HCT116 (cell line): Measurements from ENCODE around the gene FADS1. TPM values are rescaled to one million over a fixed set of nuclear protein-coding genes. Genes with fewer than 3 reads are reported as not detected.

Source experiments
- ATAC-seq: fragments of 200-7000 bp; cut with Tn5 transposase; 2 replicates; pipeline ENCODE4 v1.9.1; 2020; ENCODE audit warnings: mild to moderate bottlenecking, moderate library complexity
- BruUV-seq: library from RNA; stranded (reverse); fragments of 400-500 nt; replicated peaks from 2 replicates; lab custom pipeline; 2021; lab: Mats Ljungman, UMichigan
- CTCF ChIA-PET: fragments of 300-600 bp; sonication (Branson Sonifier 250); formaldehyde crosslinking; loops from one replicate; lab custom pipeline; 2021; ENCODE audit warnings: antibody characterized with exemption; lab: Charles Lee
- POLR2A ChIA-PET: fragments of 300-600, 350-600 bp; sonication (Branson Sonifier 250); formaldehyde crosslinking; loops from one replicate; lab custom pipeline; 2021; ENCODE audit warnings: antibody characterized with exemption; lab: Charles Lee
- RAD21 ChIA-PET, 2 experiments: fragments of 300-600 bp; sonication (Branson Sonifier 250); formaldehyde crosslinking; loops; one replicate each; lab custom pipeline; 2023; ENCODE audit warnings: low total read pairs in 2 of 2; ENCODE audit not compliant: uncharacterized antibody in 2 of 2, unreplicated experiment in 2 of 2, low non-redundant PET in 1 of 2; lab: Charles Lee
- DNase-seq: peaks from one replicate; pipeline ENCODE4 v3.0.0-alpha.2; 2010; ENCODE audit warnings: low read depth, low spot score
- H2AFZ ChIP-seq: fragments of 200-600 bp; shearing (Covaris generic), sonication (generic); 2 replicates; pipeline ENCODE4 v1.6.1; 2017; ENCODE audit warnings: low read depth, mixed run types, mixed read lengths, antibody characterized with exemption, low read length; ENCODE audit not compliant: poor library complexity, severe bottlenecking
- H3K27ac ChIP-seq: 2 replicates; pipeline ENCODE4 v1.5.1; 2012; ENCODE audit warnings: low read depth, low read length
- H3K27me3 ChIP-seq: fragments of 200-600 bp; sonication (generic); 2 replicates; pipeline ENCODE4 v1.6.1; 2016; ENCODE audit warnings: mixed run types, low read length, mixed read lengths; ENCODE audit not compliant: insufficient read depth
- H3K36me3 ChIP-seq, 2 experiments: fragments of 200-500 bp in 1 of 2; fragments of 200-600 bp in 1 of 2; sonication (Bioruptor generic) in 1 of 2; sonication (generic) in 1 of 2; 2 replicates each; pipeline versions ENCODE4 v1.5.1 to v1.6.1; 2014 to 2016; ENCODE audit warnings: low read length in 2 of 2, inconsistent platforms in 1 of 2, mixed read lengths in 1 of 2, mixed run types in 1 of 2; ENCODE audit not compliant: insufficient read depth in 2 of 2, control insufficient read depth in 1 of 2
- H3K4me1 ChIP-seq, 2 experiments: fragments of 200-600 bp in 1 of 2; sonication (generic) in 1 of 2; 2 replicates each; pipeline versions ENCODE4 v1.5.1 to v1.6.1; 2012 to 2017; ENCODE audit warnings: low read length in 2 of 2, inconsistent platforms in 1 of 2, mild to moderate bottlenecking in 1 of 2, mixed read lengths in 1 of 2, mixed run types in 1 of 2, moderate library complexity in 1 of 2; ENCODE audit not compliant: insufficient read depth in 2 of 2, control insufficient read depth in 1 of 2
- H3K4me2 ChIP-seq: fragments of 200-600 bp; sonication (generic); 2 replicates; pipeline ENCODE4 v1.6.1; 2017; ENCODE audit warnings: mixed run types, low read length, mixed read lengths
- H3K4me3 ChIP-seq, 2 experiments: fragments of 200-600 bp in 1 of 2; sonication (generic) in 1 of 2; replicated peaks in 1 of 2; 2 replicates each; pipeline ENCODE4 v1.5.1; 2011 to 2016; ENCODE audit warnings: low read length in 2 of 2, control low read depth in 1 of 2, low read depth in 1 of 2, mild to moderate bottlenecking in 1 of 2, mixed read lengths in 1 of 2, mixed run types in 1 of 2
- H3K79me2 ChIP-seq: fragments of 200-600 bp; sonication (generic); 2 replicates; pipeline ENCODE4 v1.6.1; 2017; ENCODE audit warnings: mild to moderate bottlenecking, mixed run types, low read length, moderate library complexity, mixed read lengths; ENCODE audit not compliant: insufficient read depth
- H3K9ac ChIP-seq: fragments of 200-600 bp; sonication (generic); 2 replicates; pipeline ENCODE4 v1.6.1; 2016; ENCODE audit warnings: low read length, mixed read lengths
- H3K9me2 ChIP-seq: fragments of 200-600 bp; sonication (generic), shearing (Covaris generic); 2 replicates; pipeline ENCODE4 v1.6.1; 2017; ENCODE audit warnings: mixed run types, mild to moderate bottlenecking, moderate library complexity; ENCODE audit not compliant: insufficient read depth
- H3K9me3 ChIP-seq, 2 experiments: fragments of 200-500 bp in 1 of 2; fragments of 200-600 bp in 1 of 2; sonication (Bioruptor generic) in 1 of 2; sonication (generic) in 1 of 2; 2 replicates each; pipeline ENCODE4 v1.6.1; 2014 to 2017; ENCODE audit warnings: low read length in 2 of 2, mixed read lengths in 2 of 2, inconsistent platforms in 1 of 2, low read depth in 1 of 2, mild to moderate bottlenecking in 1 of 2, mixed run types in 1 of 2, moderate library complexity in 1 of 2; ENCODE audit not compliant: control insufficient read depth in 1 of 2, insufficient read depth in 1 of 2
- H4K20me1 ChIP-seq: fragments of 200-600 bp; sonication (generic), shearing (Covaris generic); 2 replicates; pipeline ENCODE4 v1.6.1; 2017; ENCODE audit warnings: mixed run types, mild to moderate bottlenecking, moderate library complexity; ENCODE audit not compliant: insufficient read depth
- ATF3 ChIP-seq: IDR thresholded peaks from 2 replicates; pipeline ENCODE4 v1.6.1; 2012
- CBX3 ChIP-seq: IDR thresholded peaks from 2 replicates; pipeline ENCODE4 v1.6.1; 2012; ENCODE audit warnings: low read depth
- CEBPB ChIP-seq: IDR thresholded peaks from 2 replicates; pipeline ENCODE4 v1.6.1; 2012; ENCODE audit warnings: low read depth
- EGR1 ChIP-seq: IDR thresholded peaks from 2 replicates; pipeline ENCODE4 v1.6.1; 2012; ENCODE audit warnings: low read depth
- EZH2 ChIP-seq: fragments of 200-600 bp; sonication (generic); IDR thresholded peaks from 2 replicates; pipeline ENCODE4 v1.6.1; 2017; ENCODE audit warnings: antibody characterized with exemption, mixed run types
- MAX ChIP-seq: IDR thresholded peaks from 2 replicates; pipeline ENCODE4 v1.6.1; 2012
- POLR2A ChIP-seq: IDR thresholded peaks from 2 replicates; pipeline ENCODE4 v1.7.0; 2011; ENCODE audit warnings: borderline replicate concordance; ENCODE audit not compliant: insufficient read depth, insufficient read length; ENCODE audit errors: extremely low read depth
- POLR2AphosphoS5 ChIP-seq: IDR thresholded peaks from 2 replicates; pipeline ENCODE4 v1.6.1; 2011; ENCODE audit warnings: mild to moderate bottlenecking, low read depth, low read length, moderate library complexity
- RAD21 ChIP-seq: IDR thresholded peaks from 2 replicates; pipeline ENCODE4 v1.6.1; 2012; ENCODE audit warnings: low read depth, mild to moderate bottlenecking
- REST ChIP-seq: IDR thresholded peaks from 2 replicates; pipeline ENCODE4 v1.6.1; 2012; ENCODE audit warnings: low read depth
- SIN3A ChIP-seq: IDR thresholded peaks from 2 replicates; pipeline ENCODE4 v1.6.1; 2012; ENCODE audit warnings: low read depth
- SP1 ChIP-seq: IDR thresholded peaks from 2 replicates; pipeline ENCODE4 v1.6.1; 2012; ENCODE audit warnings: low read depth
- SRF ChIP-seq: IDR thresholded peaks from 2 replicates; pipeline ENCODE4 v1.6.1; 2012; ENCODE audit warnings: low read depth
- TCF7L2 ChIP-seq: IDR thresholded peaks from 2 replicates; pipeline ENCODE4 v1.7.0; 2011; ENCODE audit warnings: borderline replicate concordance, inconsistent platforms; ENCODE audit not compliant: insufficient read depth, insufficient read length; ENCODE audit errors: extremely low read depth
- YY1 ChIP-seq: IDR thresholded peaks from 2 replicates; pipeline ENCODE4 v1.6.1; 2011; ENCODE audit warnings: low read length, low read depth, moderate library complexity, mild to moderate bottlenecking; ENCODE audit not compliant: insufficient replicate concordance; ENCODE audit errors: extremely low read depth
- ZBTB33 ChIP-seq: IDR thresholded peaks from 2 replicates; pipeline ENCODE4 v1.6.1; 2011; ENCODE audit warnings: mild to moderate bottlenecking, low read length, moderate library complexity; ENCODE audit not compliant: insufficient replicate concordance; ENCODE audit errors: extremely low read depth
- ZFX ChIP-seq: fragments of 450-650 bp; IDR thresholded peaks from 2 replicates; pipeline ENCODE4 v1.6.1; 2017
- ZNF274 ChIP-seq: fragments of 200-500 bp; sonication (Bioruptor generic); IDR thresholded peaks from 2 replicates; pipeline ENCODE4 v1.6.1; 2014; ENCODE audit warnings: mild to moderate bottlenecking, low read depth, low read length, inconsistent platforms
- intact Hi-C: fragments of 100-400 bp; cut with micrococcal nuclease; formaldehyde crosslinking; loops from 2 replicates; pipeline ENCODE4 v1.10.0; 2022
- total RNA-seq: library from RNA; stranded (reverse); gene quantifications from one replicate; pipeline ENCODE4 v1.2.1, GENCODE V29; 2021; ENCODE audit not compliant: unreplicated experiment

The FADS1 gene
- total RNA-seq, 1 experiment from 2014 or later = 56.6 TPM

GRCh38 chr11:61838921-61839320, 22.1 kb upstream of the FADS1 start (continued):
- TF ChIP-seq ZBTB33 (no peak), ATF3 (no peak), SRF (no peak)

- Histone ChIP-seq H3K9ac (no peak overlapping the region), H3K9me3 (no peaks in the 10 kb centered on the region), H3K79me2 (no peaks in the 10 kb centered on the region), H3K27ac (no peak overlapping the region), H3K4me3 (no peak overlapping the region), H2AFZ (no peak overlapping the region), H3K27me3 (no peaks in the 10 kb centered on the region), H3K9me2 (no peaks in the 10 kb centered on the region), H3K4me2 (no peak overlapping the region), H3K4me1 (peaks cover 0 to 5% of the 10 kb centered on the region in 2 experiments; a peak in 1 of 4 replicates), H3K36me3 (no peaks in the 10 kb centered on the region), H4K20me1 (no peaks in the 10 kb centered on the region)
- intact Hi-C loops = no loop called here
- TF ChIP-seq ZFX (no peak), RAD21 (no peak), SRF (no peak), POLR2A (no peak), EGR1 (no peak), REST (no peak), CBX3 (no peak), ZNF274 (no peak), SIN3A (no peak), MAX (no peak), POLR2AphosphoS5 (no peak), EZH2 (no peak), SP1 (no peak), YY1 (no peak), TCF7L2 (no peak), CEBPB (no peak)
- ChIA-PET RAD21 (no interaction called here), CTCF (no interaction called here), POLR2A (no interaction called here)
- DNase-seq (no peak), ATAC-seq (no peak)
- no TSS peak for BruUV-seq
These were observed 21.7 kb upstream of the FADS1 start for GRCh38 chr11:61838501-61838900.
